NK-92 treated with Interleukin-12 subunit alpha and Interleukin-12 subunit beta, amount 100 ng/mL, for 24 hours (cell line): Measurements from ENCODE around the gene DISC1.
"Not testable (repeated sequence)": the region's sequence is repeated elsewhere in the genome, so short reads cannot be mapped to it uniquely, and the experiment has no call there.

Experiments
- DNase-seq: peaks from one replicate; lab custom pipeline; 2025; lab: John Stamatoyannopoulos, UW

The DISC1 gene

DNA sequence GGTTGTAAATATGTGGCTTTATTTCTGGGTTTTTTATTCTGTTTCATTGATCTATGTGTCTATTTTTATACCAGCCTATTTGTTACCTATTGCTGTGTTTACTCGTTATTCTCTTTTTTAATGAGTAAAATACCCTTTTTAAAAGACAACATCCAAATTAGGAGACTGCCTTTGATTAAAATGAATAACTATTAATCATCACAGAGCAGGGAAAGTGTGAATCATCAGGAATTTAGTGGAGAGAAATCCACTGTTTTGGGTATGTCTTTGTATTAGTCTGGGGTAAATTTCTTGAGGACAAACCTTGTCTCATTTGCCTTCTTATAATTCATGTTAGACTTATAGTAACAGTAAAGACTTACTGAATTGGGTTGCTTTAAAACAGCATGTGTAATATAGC is 12.1 kb downstream of the DISC1 start:
- DNase-seq: no peak

DNA sequence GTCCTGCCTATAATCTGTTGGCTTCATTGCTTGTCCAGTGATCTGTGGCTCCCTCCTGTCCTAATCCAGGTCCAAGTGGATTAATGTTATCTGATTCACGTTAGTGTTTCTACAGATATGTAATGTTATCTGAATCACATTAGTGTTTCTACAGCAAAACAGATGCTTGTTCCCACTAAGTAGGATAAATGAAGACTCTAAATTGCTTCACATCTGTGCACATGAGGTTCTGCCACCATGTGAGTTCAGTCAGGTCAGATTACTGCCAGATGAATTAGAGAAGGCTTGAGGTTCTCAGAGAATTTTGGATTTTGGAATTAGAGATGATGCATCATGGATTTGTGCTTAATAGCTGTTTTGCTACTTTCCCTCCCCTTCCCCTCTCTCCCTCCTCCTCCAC is 13.2 kb downstream of the DISC1 start:
- no peak for DNase-seq

DNA sequence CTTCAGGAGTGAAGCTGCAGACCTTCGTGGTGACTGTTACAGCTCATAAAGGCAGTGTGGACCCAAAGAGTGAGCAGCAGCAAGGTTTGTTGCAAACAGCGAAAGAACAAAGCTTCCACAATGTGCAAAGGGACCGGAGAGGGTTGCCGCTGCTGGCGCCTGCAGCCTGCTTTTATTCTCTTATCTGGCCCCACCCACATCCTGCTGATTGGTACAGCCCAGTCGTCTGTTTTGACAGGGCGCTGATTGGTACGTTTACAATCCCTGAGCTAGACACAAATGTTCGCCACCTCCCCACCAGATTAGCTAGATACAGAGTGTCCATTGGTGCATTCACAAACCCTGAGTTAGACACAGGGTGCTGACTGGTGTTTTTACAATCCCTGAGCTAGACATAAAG is 14.9 kb downstream of the DISC1 start:
- not testable (repeated sequence) for DNase-seq

DNA sequence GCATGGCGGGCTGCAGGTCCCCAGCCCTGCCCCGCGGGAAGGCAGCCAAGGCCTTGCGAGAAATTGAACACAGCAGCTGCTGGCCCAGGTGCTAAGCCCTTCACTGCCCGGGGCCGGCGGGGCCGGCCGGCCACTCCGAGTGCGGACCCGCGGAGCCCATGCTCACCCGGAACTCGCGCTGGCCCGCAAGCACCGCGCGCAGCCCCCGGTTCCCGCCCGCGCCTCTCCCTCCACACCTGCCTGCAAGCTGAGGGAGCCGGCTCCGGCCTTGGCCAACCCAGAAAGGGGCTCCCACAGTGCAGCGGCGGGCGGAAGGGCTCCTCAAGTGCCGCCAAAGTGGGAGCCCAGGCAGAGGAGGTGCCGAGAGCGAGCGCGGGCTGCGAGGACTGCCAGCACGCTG is 15.5 kb downstream of the DISC1 start:
- not testable (repeated sequence) for DNase-seq

DNA sequence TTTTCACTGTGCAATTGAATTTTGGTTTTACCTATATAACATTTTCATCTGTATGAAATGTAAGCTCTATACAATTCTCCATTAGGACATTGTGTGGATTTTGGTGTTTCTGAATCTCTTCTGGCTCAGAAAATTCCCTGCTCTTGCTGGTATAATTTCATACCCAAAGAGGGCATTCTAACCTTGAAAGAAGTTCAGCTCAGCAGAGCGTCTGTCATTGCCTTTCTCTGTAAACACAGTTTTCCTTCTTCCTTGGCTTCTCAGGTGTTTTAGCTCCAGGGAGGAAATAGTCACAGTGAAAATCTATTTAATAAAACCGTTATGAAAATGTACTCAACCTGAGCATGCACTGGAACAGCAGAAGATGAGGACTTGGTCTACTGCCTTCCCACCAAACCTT is 16.0 kb downstream of the DISC1 start:
- no peak for DNase-seq

DNA sequence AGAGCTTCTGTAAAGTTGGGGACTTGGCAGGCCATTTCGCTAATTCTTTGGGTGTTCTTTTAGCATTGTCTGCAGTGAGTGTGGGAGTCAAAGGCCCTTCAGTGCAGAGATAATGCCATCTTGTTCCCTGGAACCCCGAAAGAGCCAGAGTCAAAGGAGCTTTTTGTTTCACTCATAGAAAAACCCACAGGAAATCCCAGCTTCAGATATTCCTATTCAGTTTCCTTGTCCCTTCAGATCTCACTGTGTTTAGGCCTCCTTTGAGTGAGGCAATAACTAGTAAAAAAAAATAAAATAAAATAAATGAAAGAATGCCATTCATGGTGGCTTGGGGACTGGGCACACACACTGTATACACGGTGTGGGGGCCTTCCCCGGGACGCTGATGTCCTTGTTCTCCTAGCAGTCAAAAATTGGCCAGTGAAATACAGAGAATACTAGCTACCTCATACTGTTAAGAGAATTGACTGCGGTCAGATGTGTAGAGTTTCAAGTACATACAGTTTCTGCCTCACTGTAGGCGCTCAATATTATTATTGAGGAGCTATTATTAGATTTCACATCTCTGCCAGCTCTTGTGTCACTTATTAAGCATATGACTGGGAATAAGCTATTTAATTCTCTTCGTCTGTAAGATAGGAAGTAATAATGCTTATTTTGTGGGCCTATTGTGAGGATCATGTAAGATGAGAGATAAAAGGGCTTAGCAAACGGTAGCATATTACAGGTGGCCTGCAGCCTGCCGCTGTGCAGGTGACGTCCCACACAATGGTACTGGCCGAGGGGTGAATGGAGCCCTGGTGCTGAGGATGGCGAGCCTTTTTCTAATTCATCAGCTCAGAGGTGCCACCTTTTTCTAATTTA is 16.7 kb downstream of the DISC1 start:
- DNase-seq: no peak

DNA sequence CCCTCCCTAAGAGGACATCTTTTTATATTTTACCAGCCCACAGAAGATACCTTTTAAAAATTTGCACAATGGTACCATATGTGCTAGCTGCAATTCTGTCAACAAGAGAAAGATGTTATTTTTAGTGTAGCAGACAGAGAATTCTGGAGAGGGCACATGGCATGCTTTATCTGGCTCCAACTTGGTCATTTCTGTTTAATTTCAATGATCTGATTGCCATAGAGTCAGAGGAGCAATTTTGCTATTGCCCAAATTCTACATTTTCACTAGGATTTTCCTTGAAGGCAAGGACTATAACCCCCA is 17.3 kb downstream of the DISC1 start:
- no peak for DNase-seq

DNA sequence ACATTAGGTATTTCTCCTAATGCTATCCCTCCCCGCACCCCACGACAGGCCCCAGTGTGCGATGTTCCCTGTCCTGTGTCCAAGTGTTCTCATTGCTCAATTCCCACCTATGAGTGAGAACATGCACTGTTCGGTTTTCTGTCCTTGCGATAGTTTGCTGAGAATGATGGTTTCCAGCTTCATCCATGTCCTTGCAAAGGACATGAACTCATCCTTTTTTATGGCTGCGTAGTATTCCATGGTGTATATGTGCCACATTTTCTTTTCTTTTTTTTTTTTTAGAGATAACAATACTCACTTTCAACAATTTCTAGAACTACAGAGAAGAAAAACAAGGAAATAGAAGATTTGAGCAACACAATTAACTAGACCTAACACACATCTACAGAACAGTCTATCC is 19.0 kb downstream of the DISC1 start:
- not testable (repeated sequence) for DNase-seq

DNA sequence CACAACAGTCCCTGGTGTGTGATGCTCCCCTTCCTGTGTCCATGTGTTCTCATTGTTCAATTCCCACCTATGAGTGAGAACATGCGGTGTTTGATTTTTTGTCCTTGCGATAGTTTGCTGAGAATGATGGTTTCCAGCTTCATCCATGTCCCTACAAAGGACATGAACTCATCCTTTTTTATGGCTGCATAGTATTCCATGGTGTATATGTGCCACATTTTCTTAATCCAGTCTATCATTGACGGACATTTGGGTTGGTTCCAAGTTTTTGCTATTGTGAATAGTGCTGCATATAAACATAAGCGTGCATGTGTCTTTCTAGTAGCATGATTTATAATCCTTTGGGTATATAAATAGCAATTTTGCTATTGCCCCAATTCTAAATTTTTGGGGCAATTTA is 19.6 kb downstream of the DISC1 start:
- not testable (repeated sequence) for DNase-seq

DNA sequence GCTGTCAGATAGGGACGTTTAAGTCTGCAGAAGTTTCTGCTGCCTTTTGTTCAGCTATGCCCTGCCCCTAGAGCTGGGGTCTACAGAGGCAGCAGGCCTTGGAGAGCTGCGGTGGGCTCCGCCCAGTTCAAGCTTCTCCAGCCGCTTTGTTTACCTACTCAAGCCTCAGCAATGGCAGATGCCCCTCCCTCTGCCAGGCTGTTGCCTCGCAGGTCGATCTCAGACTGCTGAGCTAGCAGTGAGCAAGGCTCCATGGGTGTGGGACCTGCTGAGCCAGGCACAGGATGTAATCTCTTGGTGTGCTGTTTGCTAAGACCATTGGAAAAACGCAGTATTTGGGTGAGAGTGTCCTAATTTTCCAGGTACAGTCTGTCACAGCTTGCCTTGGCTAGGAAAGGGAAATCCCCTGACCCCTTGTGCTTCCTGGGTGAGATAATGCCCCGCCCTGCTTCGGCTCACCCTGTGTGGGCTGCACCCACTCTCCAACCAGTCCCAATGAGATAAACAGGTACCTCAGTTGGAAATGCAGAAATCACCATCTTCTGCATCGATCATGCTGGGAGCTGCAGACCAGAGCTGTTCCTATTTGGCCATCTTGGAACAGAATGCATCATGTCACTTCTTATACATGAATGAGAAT is 25.2 kb downstream of the DISC1 start:
- not testable (repeated sequence) for DNase-seq

DNA sequence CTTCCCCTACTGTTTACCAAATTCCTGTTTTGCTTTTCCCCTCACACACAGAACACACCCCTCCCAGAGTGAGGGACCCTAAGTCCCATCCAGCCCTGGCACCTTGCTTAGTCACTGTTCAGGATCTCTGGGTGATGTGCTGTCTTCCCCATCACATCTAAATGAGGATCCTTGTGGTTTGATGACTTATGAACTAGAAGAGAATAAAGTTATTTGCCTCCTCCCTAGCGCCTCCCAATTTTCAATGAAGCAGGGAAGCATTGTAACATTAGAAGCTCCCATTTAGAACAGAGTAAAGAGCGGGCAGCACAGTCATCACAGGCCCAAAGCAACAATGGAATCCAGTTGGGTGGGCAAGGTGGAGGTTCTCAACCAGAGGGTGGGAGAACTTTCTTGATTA is 27.0 kb downstream of the DISC1 start:
- no peak for DNase-seq

DNA sequence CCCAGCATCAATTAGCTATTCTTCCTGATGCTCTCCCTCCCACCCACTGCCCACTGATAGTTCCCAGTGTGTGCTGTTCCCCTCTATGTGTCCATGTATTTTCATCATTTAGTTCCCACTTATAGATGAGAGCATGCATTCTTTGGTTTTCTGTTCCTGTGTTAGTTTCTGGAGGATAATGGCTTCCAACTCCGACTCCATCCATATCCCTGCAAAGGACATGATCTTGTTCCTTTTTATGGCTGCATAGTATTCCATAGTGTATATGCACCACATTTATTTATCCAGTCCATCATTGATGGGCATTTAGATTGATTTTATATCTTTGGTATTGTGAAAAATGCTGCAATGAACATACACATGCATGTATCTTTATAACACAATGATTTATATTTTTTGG is 30.2 kb downstream of the DISC1 start:
- no peak for DNase-seq

DNA sequence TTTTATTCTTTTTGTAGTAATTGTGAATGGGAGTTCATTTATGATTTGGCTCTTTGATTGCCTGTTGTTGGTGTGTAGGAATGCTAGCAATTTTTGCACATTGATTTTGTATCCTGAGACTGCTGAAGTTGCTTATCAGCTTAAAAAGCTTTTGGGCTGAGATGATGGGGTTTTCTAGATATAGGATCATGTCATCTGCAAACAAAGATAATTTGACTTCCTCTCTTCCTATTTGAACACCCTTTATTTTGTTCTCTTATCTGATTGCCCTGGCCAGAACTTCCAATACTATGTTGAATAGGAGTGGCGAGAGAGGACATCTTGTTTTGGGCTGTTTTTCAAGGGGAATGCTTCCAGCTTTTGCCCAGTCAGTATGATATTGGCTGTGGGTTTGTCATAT is 31.6 kb downstream of the DISC1 start:
- DNase-seq: not testable (repeated sequence)

DNA sequence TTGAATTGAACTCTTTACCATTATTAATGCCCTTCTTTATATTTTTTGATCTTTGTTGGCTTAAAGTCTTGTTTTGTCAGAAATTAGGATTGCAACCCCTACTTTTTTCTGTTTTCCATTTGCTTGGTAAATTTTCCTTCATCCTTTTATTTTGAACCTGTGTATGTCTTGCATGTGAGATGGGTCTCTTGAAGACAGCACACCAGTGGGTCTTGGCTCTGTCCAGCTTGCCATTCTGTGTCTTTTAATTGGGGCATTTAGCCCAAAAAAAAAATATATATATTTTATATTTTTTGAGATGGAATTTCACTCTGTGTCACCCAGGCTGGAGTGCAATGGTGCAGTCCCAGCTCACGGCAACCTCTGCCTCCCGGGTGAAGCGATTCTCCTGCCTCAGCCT is 33.6 kb downstream of the DISC1 start:
- DNase-seq: no peak

DNA sequence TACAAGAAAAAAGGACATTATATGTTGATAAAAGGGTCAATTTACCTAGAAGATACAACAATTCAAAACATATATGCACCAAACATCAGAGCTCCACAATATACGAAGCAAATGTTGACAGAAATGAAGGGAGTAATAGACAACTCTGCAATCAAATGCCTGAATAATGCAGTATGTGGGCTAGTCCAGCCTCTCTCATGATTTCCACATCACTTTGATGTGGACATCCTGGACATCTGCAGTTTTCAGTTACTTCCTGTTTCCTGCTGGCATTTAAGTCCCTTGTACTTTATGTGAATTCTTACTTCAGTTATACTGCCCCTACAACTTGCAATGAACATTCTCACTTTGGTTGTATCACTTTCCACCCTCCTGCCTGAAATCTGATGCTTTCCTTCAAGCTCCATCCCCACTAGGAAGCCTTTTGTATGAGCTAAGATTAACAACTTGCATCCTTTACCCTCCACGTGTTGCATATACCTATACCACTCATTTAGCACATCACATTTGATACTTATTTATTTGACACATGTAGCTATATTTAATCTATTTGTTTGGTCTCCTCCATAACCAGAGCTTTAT is 36.7 kb downstream of the DISC1 start:
- no peak for DNase-seq

DNA sequence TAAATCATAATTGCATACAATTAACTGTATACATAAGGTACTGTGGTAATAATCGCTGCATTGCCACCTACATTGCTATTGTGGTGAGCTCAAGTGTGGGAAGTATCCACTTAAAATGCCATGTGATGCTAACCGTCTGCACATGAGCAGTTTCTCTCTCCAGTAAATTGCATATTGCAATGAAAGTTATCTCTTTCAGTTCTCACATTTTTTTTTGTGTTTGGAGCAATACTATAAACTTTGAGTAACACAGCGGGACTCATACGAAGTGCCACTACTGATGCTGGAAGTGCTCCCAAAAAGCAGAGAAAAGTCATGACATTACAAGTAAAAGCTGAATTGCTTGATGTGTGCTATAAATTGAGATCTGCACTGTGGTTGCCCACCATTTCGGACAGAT is 38.5 kb downstream of the DISC1 start:
- DNase-seq: no peak

DNA sequence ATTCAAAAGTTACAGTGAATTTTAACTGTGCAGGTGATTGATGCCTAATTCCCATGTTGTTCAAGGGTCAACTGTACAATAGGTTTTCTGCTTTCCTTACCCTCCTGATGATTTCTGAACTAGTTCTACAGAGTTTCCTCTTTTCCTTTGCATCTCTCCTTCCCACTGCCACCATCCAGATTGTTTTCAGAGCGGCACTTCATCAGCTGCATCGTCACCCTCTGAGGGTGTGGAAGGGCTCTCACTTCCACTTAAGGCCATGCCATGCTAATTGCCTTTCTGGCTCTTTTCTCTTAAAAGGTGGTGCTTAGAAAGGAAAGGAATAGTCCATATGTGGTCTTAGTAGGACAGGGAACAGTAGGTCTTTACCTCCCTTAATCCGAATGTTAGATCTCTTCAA is 39.1 kb downstream of the DISC1 start:
- DNase-seq: no peak

DNA sequence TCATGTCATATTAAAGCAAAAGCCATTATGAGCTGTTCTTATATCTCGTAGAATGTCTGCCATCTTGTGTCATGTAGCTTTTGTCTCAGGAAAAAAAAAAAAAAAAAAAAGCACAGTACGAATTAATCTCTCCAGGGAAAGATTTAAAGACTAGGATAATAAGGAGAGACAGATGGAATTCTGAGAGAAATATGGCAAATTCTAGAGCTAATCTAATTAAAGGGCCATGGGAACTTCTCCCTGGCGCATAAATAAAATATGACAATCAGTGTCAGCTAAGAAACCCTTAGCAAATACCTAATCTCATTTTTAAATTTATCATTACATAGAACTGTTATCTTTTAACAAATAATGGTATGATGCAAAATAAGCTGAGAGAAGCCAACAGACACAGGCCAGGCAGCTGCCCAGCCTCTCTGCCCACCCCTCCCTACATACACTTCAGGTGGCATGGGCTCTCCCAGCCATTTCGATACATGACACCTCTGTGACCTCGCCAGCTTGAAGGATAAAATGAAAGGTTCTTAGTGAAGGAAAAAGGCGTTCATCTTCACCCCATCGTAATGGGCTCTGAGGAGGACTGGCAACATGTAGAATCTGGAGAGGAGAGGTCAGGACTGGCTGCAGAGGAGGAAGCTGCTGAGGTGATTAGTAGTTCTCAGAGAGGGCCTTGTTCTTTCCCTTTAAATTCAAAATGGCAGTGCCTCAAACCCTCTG is 39.8 kb downstream of the DISC1 start:
- no peak for DNase-seq

DNA sequence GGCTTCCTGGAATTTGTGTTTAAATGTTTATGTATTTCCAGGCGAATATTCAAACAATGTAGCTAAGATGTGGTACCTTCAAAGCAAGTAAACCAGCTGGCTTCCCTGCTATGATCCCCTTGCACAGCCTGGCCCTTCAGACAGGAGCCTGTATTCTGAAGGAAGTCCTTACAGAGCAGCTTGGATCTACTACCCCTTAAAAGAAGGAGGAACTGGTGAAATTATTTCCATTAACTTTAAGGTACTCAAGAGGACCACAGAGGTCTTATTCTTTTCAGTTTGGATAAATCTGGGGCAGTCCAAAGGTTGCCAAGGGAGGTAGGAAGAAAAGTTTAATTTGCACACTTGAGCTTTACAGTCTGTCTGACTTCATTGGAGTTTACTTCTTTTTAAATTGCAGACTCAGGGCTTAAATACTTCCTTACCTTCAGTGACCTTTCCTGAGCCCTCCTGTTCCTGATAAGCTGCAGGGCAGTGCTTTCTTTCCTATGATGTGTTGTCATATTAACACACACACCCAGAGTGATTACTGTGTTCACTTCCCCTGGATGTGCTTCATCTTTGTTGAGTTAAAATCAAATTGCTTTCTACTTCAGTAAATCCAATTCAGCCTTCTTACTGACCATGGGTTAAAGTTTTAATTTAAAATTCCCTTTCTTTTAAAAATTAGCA is 40.5 kb downstream of the DISC1 start:
- DNase-seq: no peak

DNA sequence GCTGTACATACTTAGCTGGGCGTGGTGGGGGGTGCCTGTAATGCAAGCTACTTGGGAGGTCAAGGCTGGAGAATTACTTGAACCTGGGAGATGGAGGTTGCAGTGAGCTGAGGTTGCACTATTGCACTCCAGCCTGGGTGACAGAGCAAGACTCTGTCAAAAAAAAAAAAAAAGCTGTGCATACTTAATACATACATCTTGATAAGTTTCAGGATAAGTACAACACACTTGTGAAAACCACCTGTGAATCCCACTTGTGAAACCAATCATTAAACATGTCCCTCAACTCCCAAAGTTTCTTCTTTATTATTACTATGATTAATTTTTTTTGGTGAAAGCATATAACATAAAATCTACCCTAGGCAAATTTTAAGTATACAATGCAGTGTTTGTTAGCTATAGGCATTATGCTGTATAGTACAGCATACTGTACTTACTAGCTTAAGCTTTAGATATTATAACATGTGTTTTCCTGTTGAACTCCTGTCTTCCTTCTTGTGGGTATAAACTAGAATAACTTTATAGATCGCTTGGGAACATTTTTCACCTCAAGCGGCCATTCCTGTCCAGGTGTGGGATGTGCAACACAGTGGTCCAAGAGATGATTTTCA is 41.4 kb downstream of the DISC1 start:
- no peak for DNase-seq

DNA sequence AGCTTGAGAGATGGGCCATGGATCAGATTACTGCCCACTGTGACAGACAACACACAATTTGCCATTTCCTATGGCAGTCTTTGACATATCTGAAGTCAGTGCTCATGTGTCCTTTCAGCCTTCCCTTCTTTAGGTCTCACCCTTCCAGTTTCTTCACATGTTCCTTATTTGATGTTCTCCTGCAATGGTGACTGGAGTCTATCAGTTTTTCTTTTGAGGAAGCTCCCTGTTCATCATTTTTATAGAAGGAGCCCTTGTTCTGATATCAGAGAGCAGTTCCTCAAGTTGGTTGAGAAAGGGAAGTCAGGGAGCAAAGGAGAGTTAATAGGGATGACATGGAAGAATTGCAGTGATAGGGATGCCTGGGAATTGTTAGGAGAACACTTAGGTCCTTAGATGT is 42.2 kb downstream of the DISC1 start:
- DNase-seq: no peak
